HepG2 (cell line): ENCODE data around the gene LLGL1. TPM values are rescaled to one million over a fixed set of nuclear protein-coding genes. Genes with fewer than 3 reads are reported as not detected.
A peak's percentile ranks its signal among the peaks of the same experiment; 100 is the strongest.

ENCODE experiments used
- ARID2 ChIP-seq: sonication (generic); formaldehyde crosslinking; IDR thresholded peaks from 2 replicates; pipeline ENCODE4 v1.8.1; 2022; ENCODE audit warnings: mild to moderate bottlenecking, missing genetic modification reagents, borderline replicate concordance
- CEBPB ChIP-seq: IDR thresholded peaks from 2 replicates; pipeline ENCODE4 v1.6.1; 2011; ENCODE audit warnings: low read depth, low read length, improper control_type of control experiment, borderline replicate concordance
- NFATC3 ChIP-seq: sonication (generic); formaldehyde crosslinking; IDR thresholded peaks from 2 replicates; pipeline ENCODE4 v1.5.1; 2020; ENCODE audit warnings: mild to moderate bottlenecking, missing genetic modification reagents
- POLR2AphosphoS2 ChIP-seq: IDR thresholded peaks from 2 replicates; pipeline ENCODE4 v1.6.1; 2011; ENCODE audit warnings: low read depth, low read length, improper control_type of control experiment
- RFX5 ChIP-seq: IDR thresholded peaks from 2 replicates; pipeline ENCODE4 v1.6.1; 2011; ENCODE audit warnings: low read depth, low read length, improper control_type of control experiment
- RFXAP ChIP-seq: sonication (generic); formaldehyde crosslinking; IDR thresholded peaks from 2 replicates; pipeline ENCODE4 v1.4.0; 2020; ENCODE audit warnings: missing genetic modification reagents, borderline replicate concordance
- SNAI1 ChIP-seq: sonication (generic); formaldehyde crosslinking; IDR thresholded peaks from 2 replicates; pipeline ENCODE4 v1.5.0; 2020; ENCODE audit warnings: mild to moderate bottlenecking, missing genetic modification reagents, borderline replicate concordance
- TEAD3 ChIP-seq: optimal IDR thresholded peaks from 2 replicates; pipeline ENCODE3; 2016; ENCODE audit warnings: borderline replicate concordance
- THAP8 ChIP-seq: sonication (generic); formaldehyde crosslinking; IDR thresholded peaks from 2 replicates; pipeline ENCODE4 v1.5.1; 2020; ENCODE audit warnings: missing genetic modification reagents, mild to moderate bottlenecking, borderline replicate concordance
- THYN1 ChIP-seq: sonication (generic); formaldehyde crosslinking; IDR thresholded peaks from 2 replicates; pipeline ENCODE4 v1.8.1; 2023; ENCODE audit warnings: low read depth, mild to moderate bottlenecking, moderate library complexity, missing genetic modification reagents, borderline replicate concordance
- ZBTB40 ChIP-seq, 2 experiments: fragments of 450-650 bp in 1 of 2; sonication (generic) in 1 of 2; formaldehyde crosslinking in 1 of 2; IDR thresholded peaks; 2 replicates each; pipeline versions ENCODE4 v1.6.1 to v1.8.0; 2016 to 2022; ENCODE audit warnings: antibody characterized with exemption in 1 of 2, mild to moderate bottlenecking in 1 of 2, missing genetic modification reagents in 1 of 2
- ZNF431 ChIP-seq: sonication (generic); formaldehyde crosslinking; IDR thresholded peaks from 2 replicates; pipeline ENCODE4 v1.9.0; 2022; ENCODE audit warnings: missing genetic modification reagents, low read depth, mild to moderate bottlenecking, borderline replicate concordance
- ZNF629 ChIP-seq: sonication (generic); formaldehyde crosslinking; conservative IDR thresholded peaks from 2 replicates; pipeline ENCODE4 v1.5.0; 2020; ENCODE audit warnings: missing genetic modification reagents
- polyA plus RNA-seq, 8 experiments: library from polyadenylated mRNA; depleted of rRNA in 3 of 8; stranded (reverse) in 7 of 8; unstranded in 1 of 8; fragments of >200 nt; fragmentation: Illumina TruSeq in 4 of 8; extraction: Trizol in 4 of 8; gene quantifications; 2 replicates each; pipeline versions ENCODE4 v1.2.1 to v1.2.3, GENCODE V29; 2011 to 2016; ENCODE audit warnings: low read depth in 4 of 8, missing spikeins in 1 of 8, mixed read lengths in 1 of 8; ENCODE audit not compliant: insufficient read depth in 1 of 8
- total RNA-seq, 5 experiments: library from RNA; depleted of rRNA; stranded (reverse); fragments of >200 nt; fragmentation: Illumina TruSeq; extraction: Trizol; gene quantifications; 2 replicates each; pipeline ENCODE4 v1.2.3, GENCODE V29; 2016; ENCODE audit warnings: low read depth in 1 of 5
- TF ChIP-seq, protein P1 (sequence below): sonication (generic); formaldehyde crosslinking; IDR thresholded peaks from 2 replicates; pipeline ENCODE4 v1.4.0; 2020; ENCODE audit warnings: missing genetic modification reagents, borderline replicate concordance

LLGL1 gene
- total and polyA plus RNA-seq, 2 of the 13 experiments (the other 11 are each of a cell fraction or from before 2014, with no cell fraction given): 15.0 to 15.3 TPM

DNA sequence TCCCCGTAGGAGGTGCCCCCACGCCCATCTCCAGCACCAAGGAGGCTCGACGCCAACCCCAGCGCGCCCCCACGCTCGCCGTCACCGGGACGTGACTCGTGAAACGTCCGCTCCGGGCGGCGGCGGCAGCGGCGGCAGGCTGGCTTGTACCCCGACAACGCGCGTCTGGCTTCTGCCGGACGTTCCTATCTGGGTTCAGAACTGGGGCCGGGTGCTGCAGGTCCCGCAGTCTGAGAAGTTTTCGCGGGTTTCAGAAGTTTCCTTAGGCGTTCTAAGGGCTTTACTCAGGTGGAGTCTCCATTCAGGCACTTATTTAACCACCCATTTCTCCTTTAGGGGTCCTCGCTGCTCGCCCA, 42.5 kb upstream of the LLGL1 start (continued):
- peak; percentile 37; the same call in 1 of the 2 replicates for TF ChIP-seq SNAI1
- TF ChIP-seq RFX5: no peak
- no peak for TF ChIP-seq ZNF629 (CRISPR knock-in tag)
- TF ChIP-seq ZNF431 (CRISPR knock-in tag): no peak
- TF ChIP-seq ARID2: no peak
- 0 out of 2 replicates have a peak, but pooled peaks have one; percentile 41 for TF ChIP-seq RFXAP (CRISPR knock-in tag)
- TF ChIP-seq THAP8: no peak
- TF ChIP-seq ZBTB40 (IDR thresholded peaks at IDR 0.05): no peak
- TF ChIP-seq ZBTB40 (CRISPR knock-in tag; IDR thresholded peaks at IDR 0.05): 0 out of 2 replicates have a peak, but pooled peaks have one; percentile 28
- no peak for TF ChIP-seq CEBPB
- TF ChIP-seq POLR2AphosphoS2: no peak
- TF ChIP-seq, protein P1, sequence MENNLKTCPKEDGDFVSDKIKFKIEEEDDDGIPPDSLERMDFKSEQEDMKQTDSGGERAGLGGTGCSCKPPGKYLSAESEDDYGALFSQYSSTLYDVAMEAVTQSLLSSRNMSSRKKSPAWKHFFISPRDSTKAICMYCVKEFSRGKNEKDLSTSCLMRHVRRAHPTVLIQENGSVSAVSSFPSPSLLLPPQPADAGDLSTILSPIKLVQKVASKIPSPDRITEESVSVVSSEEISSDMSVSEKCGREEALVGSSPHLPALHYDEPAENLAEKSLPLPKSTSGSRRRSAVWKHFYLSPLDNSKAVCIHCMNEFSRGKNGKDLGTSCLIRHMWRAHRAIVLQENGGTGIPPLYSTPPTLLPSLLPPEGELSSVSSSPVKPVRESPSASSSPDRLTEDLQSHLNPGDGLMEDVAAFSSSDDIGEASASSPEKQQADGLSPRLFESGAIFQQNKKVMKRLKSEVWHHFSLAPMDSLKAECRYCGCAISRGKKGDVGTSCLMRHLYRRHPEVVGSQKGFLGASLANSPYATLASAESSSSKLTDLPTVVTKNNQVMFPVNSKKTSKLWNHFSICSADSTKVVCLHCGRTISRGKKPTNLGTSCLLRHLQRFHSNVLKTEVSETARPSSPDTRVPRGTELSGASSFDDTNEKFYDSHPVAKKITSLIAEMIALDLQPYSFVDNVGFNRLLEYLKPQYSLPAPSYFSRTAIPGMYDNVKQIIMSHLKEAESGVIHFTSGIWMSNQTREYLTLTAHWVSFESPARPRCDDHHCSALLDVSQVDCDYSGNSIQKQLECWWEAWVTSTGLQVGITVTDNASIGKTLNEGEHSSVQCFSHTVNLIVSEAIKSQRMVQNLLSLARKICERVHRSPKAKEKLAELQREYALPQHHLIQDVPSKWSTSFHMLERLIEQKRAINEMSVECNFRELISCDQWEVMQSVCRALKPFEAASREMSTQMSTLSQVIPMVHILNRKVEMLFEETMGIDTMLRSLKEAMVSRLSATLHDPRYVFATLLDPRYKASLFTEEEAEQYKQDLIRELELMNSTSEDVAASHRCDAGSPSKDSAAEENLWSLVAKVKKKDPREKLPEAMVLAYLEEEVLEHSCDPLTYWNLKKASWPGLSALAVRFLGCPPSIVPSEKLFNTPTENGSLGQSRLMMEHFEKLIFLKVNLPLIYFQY: no peak
- no peak for TF ChIP-seq THYN1
- TF ChIP-seq TEAD3: peak; percentile 11
- TF ChIP-seq NFATC3 (CRISPR knock-in tag): no peak
